Stimulated activated CD4-positive, alpha-beta T cell treated with anti-CD3 and anti-CD28 coated beads, TNF-alpha, amount 100 ng/mL, for 1 hour (primary cell): ENCODE results near the gene SBF2.
"Not testable (repeated sequence)": the region's sequence is repeated elsewhere in the genome, so short reads cannot be mapped to it uniquely, and the experiment has no call there.

Experiments
- DNase-seq, 3 donors: peaks; one replicate each; pipeline ENCODE4 v3.0.0-alpha.2; 2020; ENCODE audit warnings: low read depth in 3 of 3, low spot score in 1 of 3

Gene SBF2

GRCh38 chr11:10118865-10119264, 175.2 kb downstream of the SBF2 start:
- no peak for DNase-seq

- DNase-seq, result no peak
Observed at GRCh38 chr11:10117709-10118351, 176.2 kb downstream of the SBF2 start.

- no peak for DNase-seq
Observed at GRCh38 chr11:10116588-10116987, 177.4 kb downstream of the SBF2 start.

GRCh38 chr11:10114593-10115404, 179.2 kb downstream of the SBF2 start:
- DNase-seq, result no peak

DNA sequence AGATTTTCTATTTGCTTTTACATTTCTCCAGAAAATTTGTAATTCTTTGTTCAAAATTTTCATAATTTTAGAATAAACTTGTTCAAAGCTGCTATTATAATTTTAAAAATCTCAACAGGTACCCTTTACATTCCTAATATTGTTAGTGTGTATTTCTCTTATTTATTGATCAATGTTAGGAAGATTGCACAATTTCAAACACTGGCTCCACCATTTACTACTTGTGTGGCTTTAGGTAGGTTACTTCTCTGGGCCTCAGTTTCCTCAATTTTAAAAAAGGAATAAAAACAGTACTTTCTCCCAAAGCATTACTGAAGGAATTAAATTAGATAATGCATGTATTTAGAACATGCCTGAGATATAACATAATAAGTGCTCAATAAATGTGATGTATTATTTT, 180.2 kb downstream of the SBF2 start:
- no peak for DNase-seq

GRCh38 chr11:10109806-10110205, 184.2 kb downstream of the SBF2 start:
- DNase-seq, result no peak

- DNase-seq, result no peak
Observed at GRCh38 chr11:10108915-10109680, 184.9 kb downstream of the SBF2 start.

- DNase-seq, result no peak
Observed at GRCh38 chr11:10107497-10107896, 186.5 kb downstream of the SBF2 start.

- no peak for DNase-seq
Observed at GRCh38 chr11:10097615-10098014, 196.4 kb downstream of the SBF2 start.

DNA sequence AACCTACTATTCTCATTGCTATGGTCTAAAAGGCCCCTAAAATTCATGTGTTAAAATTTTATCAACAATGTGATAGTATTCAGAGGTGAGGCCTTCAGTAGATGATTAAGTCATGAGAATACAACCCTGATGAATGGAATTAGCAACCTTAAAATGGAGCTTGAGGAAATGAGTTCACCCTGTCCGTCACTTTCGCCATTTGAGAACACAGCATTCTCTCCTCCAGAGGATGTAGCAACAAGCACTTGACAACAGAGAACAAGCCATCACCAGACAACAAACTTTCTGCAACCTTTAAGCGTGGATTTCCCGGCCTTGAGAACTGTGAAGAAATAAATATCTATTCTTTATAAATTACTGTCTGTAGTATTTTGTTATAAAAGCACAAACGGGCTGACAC, 197.0 kb downstream of the SBF2 start:
- no peak for DNase-seq

DNA sequence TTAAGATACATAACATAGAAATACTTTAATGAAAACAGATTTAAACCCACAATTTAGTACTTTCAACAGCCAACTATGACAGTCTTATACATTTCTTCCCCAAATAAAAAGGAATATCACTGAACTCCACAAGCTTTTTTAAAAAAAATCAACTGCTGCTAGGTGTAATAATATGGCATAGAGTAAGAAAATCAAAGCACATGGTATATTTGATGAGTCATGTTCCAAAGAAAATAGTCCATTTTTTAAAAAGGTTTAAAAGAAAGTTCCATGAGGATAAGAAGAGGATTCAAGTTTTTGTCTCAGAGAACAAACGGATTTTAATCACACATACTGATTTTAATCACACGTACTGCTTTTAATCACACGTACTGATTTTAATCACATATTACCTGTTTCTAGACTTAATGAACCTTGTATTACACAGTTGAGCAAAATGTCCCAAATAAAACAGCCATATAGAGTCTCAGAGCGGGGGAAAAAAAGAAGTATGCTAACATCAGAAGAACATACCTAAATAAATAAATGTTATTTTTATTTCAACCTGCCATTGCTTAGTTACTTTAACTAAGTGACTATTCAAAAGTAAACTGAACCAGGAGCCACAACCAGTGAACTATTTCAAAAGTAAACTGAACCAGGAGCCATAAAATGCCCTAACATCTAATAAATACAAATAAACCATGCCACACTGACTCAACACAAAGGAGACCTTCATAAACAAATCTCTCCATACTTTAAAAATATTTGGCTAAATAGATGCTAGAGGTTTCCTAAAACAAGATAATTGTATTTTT, 198.4 kb downstream of the SBF2 start:
- no peak for DNase-seq

DNA sequence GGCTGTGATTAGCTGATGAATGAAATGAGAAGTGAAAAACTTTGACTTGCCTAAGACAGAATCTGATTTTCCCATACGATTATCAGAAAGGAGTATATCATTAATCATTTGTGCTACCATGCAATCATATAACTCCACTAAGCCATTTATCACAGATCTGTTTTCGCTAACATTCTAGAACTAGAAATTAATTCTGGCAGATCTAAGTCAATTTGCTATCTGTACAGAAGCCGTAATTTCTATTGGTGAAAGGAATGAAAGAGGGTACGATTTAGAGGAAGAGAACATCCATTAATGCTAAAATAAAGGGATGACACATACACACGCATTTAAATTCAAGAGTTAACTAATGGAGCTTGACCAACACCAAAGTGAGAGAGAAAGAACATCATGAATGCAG, 201.6 kb downstream of the SBF2 start:
- no peak for DNase-seq

GRCh38 chr11:10091314-10092045, 202.5 kb downstream of the SBF2 start:
- DNase-seq, result no peak

DNA sequence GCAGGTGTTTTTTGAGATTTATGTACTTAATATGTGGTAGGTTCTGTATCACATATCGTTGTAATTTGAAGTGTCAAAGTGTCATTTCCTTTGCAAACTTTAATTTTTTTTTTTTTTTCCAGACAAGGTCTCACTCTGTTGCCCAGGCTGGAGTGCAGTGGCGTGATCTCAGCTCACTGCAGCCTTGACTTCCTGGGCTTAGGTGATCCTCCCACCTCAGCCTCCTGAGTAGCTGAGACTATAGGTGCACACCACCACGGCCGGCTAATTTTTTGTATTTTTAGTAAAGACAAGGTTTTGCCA, 206.1 kb downstream of the SBF2 start:
- not testable (repeated sequence) for DNase-seq

GRCh38 chr11:10087186-10087922, 206.7 kb downstream of the SBF2 start:
- no peak for DNase-seq

DNA sequence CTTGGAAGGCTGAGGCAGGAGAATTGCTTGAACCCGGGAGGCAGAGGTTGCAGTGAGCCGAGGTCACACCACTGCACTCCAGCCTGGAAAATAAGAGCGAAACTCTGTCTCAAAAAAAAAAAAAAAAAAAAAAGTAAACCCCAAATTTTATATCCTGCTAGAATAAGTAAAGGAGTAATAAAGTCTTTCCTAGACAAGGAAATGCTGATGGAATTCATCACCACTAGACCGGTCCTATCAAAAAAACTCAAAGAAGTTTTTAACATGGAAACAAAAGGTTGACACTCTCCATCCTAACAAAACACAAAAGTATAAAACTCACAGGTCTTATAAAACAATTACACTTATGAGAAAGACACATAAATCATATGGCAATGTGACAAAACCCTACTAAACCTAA, 213.9 kb downstream of the SBF2 start:
- no peak for DNase-seq

GRCh38 chr11:10076458-10077141, 217.4 kb downstream of the SBF2 start:
- peak in 1 of 3 donors; percentile 2 for DNase-seq

DNA sequence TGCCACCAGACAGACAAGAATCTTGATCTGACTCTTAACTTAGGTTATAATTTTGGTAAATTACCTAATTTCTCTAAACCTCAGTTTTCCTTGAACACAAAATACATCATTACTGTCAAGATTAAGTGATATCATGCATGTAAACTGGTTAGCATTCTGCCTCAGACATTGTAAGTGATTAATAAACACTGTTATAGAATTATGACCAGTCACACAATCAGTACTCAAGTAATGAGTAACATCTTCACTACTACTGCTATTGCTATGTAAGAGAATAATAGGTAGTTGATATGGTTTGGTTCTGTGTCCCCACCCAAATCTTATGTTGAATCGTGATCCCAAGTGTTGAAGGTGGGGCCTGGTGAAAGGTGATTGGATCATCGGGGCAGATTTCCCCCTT, 218.9 kb downstream of the SBF2 start:
- DNase-seq, result no peak

DNA sequence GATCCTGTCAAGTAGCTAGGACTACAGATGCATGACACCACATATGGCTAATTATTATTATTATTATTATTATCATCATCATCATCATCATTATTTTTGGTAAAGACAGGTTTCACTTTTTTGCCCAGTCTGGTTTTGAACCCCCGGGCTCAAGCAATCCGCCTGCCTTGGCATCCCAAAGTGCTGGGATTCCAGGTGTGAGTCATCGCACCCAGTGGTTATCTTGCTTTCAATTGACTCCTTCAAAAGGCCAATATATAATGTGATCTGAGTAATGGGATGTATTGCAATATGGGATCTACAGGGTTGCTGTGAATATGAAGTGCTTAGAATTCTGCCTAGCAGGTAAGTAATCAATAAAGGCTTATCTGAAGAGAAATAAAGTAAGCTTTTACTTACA, 221.2 kb downstream of the SBF2 start:
- no peak for DNase-seq
